A549 (cell line): ENCODE measurements around the gene ADNP2.

Experiments used
- ATOH8 ChIP-seq: fragments of 250-450 bp; sonication (Bioruptor Pico); IDR thresholded peaks from 2 replicates; pipeline ENCODE4 v1.5.0; 2020; ENCODE audit warnings: low read depth, mild to moderate bottlenecking, moderate library complexity
- BHLHE40 ChIP-seq: IDR thresholded peaks from 2 replicates; pipeline ENCODE4 v1.6.1; 2012; ENCODE audit warnings: low read depth, low read length, inconsistent platforms
- CBX2 ChIP-seq: fragments of 200-600 bp; sonication (generic); IDR thresholded peaks from 2 replicates; pipeline ENCODE4 v1.6.1; 2016; ENCODE audit warnings: low read depth, mild to moderate bottlenecking, borderline replicate concordance
- CTCF ChIP-seq: fragments of >200 bp; sonication (Bioruptor Twin); formaldehyde crosslinking; IDR thresholded peaks from 3 replicates; pipeline ENCODE4 v1.5.1; 2016
- MAFK ChIP-seq: fragments of 450-650 bp; IDR thresholded peaks from 2 replicates; pipeline ENCODE4 v1.6.1; 2014; ENCODE audit not compliant: partially characterized antibody
- MAX ChIP-seq: IDR thresholded peaks from 2 replicates; pipeline ENCODE4 v1.6.1; 2012
- MYC ChIP-seq: IDR thresholded peaks from 2 replicates; pipeline ENCODE4 v1.6.1; 2012; ENCODE audit warnings: mild to moderate bottlenecking, inconsistent platforms, low read length, improper control_type of control experiment, borderline replicate concordance
- REST ChIP-seq: fragments of 200-600 bp; sonication (generic); IDR thresholded peaks from 2 replicates; pipeline ENCODE4 v1.6.1; 2016; ENCODE audit warnings: antibody characterized with exemption, mild to moderate bottlenecking, moderate library complexity
- TFCP2L1 ChIP-seq: fragments of 250-450 bp; sonication (Bioruptor Pico); IDR thresholded peaks from 2 replicates; pipeline ENCODE4 v1.5.0; 2021; ENCODE audit warnings: mild to moderate bottlenecking
- TP53 ChIP-seq: fragments of 250-450 bp; sonication (Bioruptor Pico); IDR thresholded peaks from 2 replicates; pipeline ENCODE4 v1.5.0; 2021; ENCODE audit warnings: mild to moderate bottlenecking, moderate library complexity

- TF ChIP-seq CTCF (no peak), MAFK (no peak), MYC (no peak), REST (no peak), BHLHE40 (no peak), MAX (no peak), TP53 (CRISPR knock-in tag) (no peak), TFCP2L1 (CRISPR knock-in tag) (no peak), CBX2 (no peak), ATOH8 (CRISPR knock-in tag) (no peak)
These were observed 49.3 kb downstream of the ADNP2 start for GRCh38 chr18:80158365-80158764.
